HEK293 (cell line): ENCODE measurements around the gene AGPAT1.

Experiments used
- CTCF ChIA-PET: fragments of 350-600 bp; formaldehyde crosslinking; extraction: SDS; loops from one replicate; lab custom pipeline; 2021; ENCODE audit warnings: antibody characterized with exemption; lab: Yijun Ruan, JAX
- POLR2A ChIA-PET: fragments of 300-600 bp; formaldehyde crosslinking; extraction: SDS; loops from one replicate; lab custom pipeline; 2020; ENCODE audit warnings: antibody characterized with exemption, inconsistent platforms; lab: Yijun Ruan, JAX
- H3K27ac ChIP-seq: fragments of 200-500 bp; sonication (Bioruptor generic); 2 replicates; pipeline ENCODE4 v1.5.1; 2014; ENCODE audit warnings: low read depth, low read length, control low read depth, inconsistent platforms; ENCODE audit errors: extremely low read depth
- H3K36me3 ChIP-seq, 2 experiments: fragments of 200-500 bp in 1 of 2; sonication (Bioruptor generic) in 1 of 2; 1 replicate in 1 of 2; 2 replicates in 1 of 2; pipeline ENCODE4 v1.5.1; 2014 to 2017; ENCODE audit warnings: inconsistent platforms in 2 of 2, low read length in 2 of 2; ENCODE audit not compliant: control insufficient read depth in 2 of 2, insufficient read depth in 1 of 2
- H3K4me1 ChIP-seq: fragments of 200-500 bp; sonication (Bioruptor generic); 2 replicates; pipeline ENCODE4 v1.5.1; 2014; ENCODE audit warnings: mild to moderate bottlenecking, low read length, inconsistent platforms; ENCODE audit not compliant: control insufficient read depth, insufficient read depth
- H3K4me3 ChIP-seq: 2 replicates; pipeline ENCODE4 v1.5.1; 2011; ENCODE audit warnings: low read depth, mild to moderate bottlenecking, control low read depth, low read length, moderate library complexity
- H3K9me3 ChIP-seq: fragments of 200-500 bp; sonication (Bioruptor generic); 2 replicates; pipeline ENCODE4 v1.5.1; 2014; ENCODE audit warnings: low read depth, low read length, inconsistent platforms; ENCODE audit not compliant: control insufficient read depth, insufficient read depth
- ATF2 ChIP-seq: fragments of 450-650 bp; formaldehyde crosslinking; IDR thresholded peaks from 2 replicates; pipeline ENCODE4 v1.5.1; 2016; ENCODE audit warnings: missing biosample characterization, missing genetic modification characterization, low read depth
- BCL11A ChIP-seq: fragments of 450-650 bp; formaldehyde crosslinking; IDR thresholded peaks from 2 replicates; pipeline ENCODE4 v1.5.1; 2016; ENCODE audit warnings: low read depth, missing biosample characterization, missing genetic modification characterization
- BCL11B ChIP-seq: fragments of 450-650 bp; formaldehyde crosslinking; IDR thresholded peaks from 2 replicates; pipeline ENCODE4 v1.5.1; 2016; ENCODE audit warnings: low read depth, missing biosample characterization, missing genetic modification characterization
- IKZF3 ChIP-seq: fragments of 450-650 bp; IDR thresholded peaks from 2 replicates; pipeline ENCODE4 v1.5.0; 2018; ENCODE audit warnings: missing biosample characterization, mild to moderate bottlenecking, missing genetic modification characterization, moderate library complexity
- OVOL3 ChIP-seq: fragments of 450-650 bp; formaldehyde crosslinking; IDR thresholded peaks from 2 replicates; pipeline ENCODE4 v1.5.1; 2016; ENCODE audit warnings: missing biosample characterization, missing genetic modification characterization
- PATZ1 ChIP-seq: fragments of 450-650 bp; formaldehyde crosslinking; IDR thresholded peaks from 2 replicates; pipeline ENCODE4 v1.5.1; 2016; ENCODE audit warnings: missing biosample characterization, missing genetic modification characterization
- PRDM1 ChIP-seq: fragments of 450-650 bp; formaldehyde crosslinking; IDR thresholded peaks from 2 replicates; pipeline ENCODE4; 2016; ENCODE audit warnings: missing biosample characterization, missing genetic modification characterization
- SCRT2 ChIP-seq: fragments of 450-650 bp; formaldehyde crosslinking; IDR thresholded peaks from 2 replicates; pipeline ENCODE4 v1.5.1; 2016; ENCODE audit warnings: missing biosample characterization, missing genetic modification characterization
- SETDB1 ChIP-seq: IDR thresholded peaks from one replicate; pipeline ENCODE4 v1.6.1; 2017; ENCODE audit warnings: mild to moderate bottlenecking, low read length, moderate library complexity, mixed read lengths; ENCODE audit not compliant: insufficient read length
- ZBTB8A ChIP-seq: fragments of 450-650 bp; formaldehyde crosslinking; IDR thresholded peaks from 2 replicates; pipeline ENCODE4 v1.5.1; 2016; ENCODE audit warnings: missing biosample characterization, missing genetic modification characterization
- ZIC2 ChIP-seq: fragments of 450-650 bp; formaldehyde crosslinking; IDR thresholded peaks from 2 replicates; pipeline ENCODE4 v1.5.1; 2016; ENCODE audit warnings: missing biosample characterization, missing genetic modification characterization
- ZNF10 ChIP-seq: fragments of 450-650 bp; formaldehyde crosslinking; IDR thresholded peaks from 2 replicates; pipeline ENCODE4 v1.5.1; 2017; ENCODE audit warnings: missing biosample characterization, missing genetic modification characterization
- ZNF114 ChIP-seq: fragments of 450-650 bp; formaldehyde crosslinking; IDR thresholded peaks from 2 replicates; pipeline ENCODE4 v1.5.0; 2017; ENCODE audit warnings: missing biosample characterization, missing genetic modification characterization
- ZNF140 ChIP-seq: fragments of 450-650 bp; formaldehyde crosslinking; IDR thresholded peaks from 2 replicates; pipeline ENCODE4 v1.5.1; 2016; ENCODE audit warnings: missing biosample characterization, missing genetic modification characterization
- ZNF26 ChIP-seq: fragments of 450-650 bp; formaldehyde crosslinking; IDR thresholded peaks from 2 replicates; pipeline ENCODE4 v1.5.1; 2016; ENCODE audit warnings: missing biosample characterization, missing genetic modification characterization
- ZNF366 ChIP-seq: fragments of 450-650 bp; formaldehyde crosslinking; conservative IDR thresholded peaks from 2 replicates; pipeline ENCODE4 v1.5.1; 2016; ENCODE audit warnings: missing biosample characterization, missing genetic modification characterization
- ZNF510 ChIP-seq: fragments of 450-650 bp; formaldehyde crosslinking; IDR thresholded peaks from 2 replicates; pipeline ENCODE4 v1.5.1; 2018; ENCODE audit warnings: mild to moderate bottlenecking, missing genetic modification characterization, missing biosample characterization; ENCODE audit not compliant: insufficient replicate concordance
- ZNF544 ChIP-seq: fragments of 450-650 bp; formaldehyde crosslinking; IDR thresholded peaks from 2 replicates; pipeline ENCODE4 v1.5.0; 2017; ENCODE audit warnings: missing biosample characterization, missing genetic modification characterization
- ZNF571 ChIP-seq: fragments of 450-650 bp; formaldehyde crosslinking; IDR thresholded peaks from 2 replicates; pipeline ENCODE4 v1.5.0; 2017; ENCODE audit warnings: missing biosample characterization, missing genetic modification characterization
- ZNF600 ChIP-seq: fragments of 450-650 bp; formaldehyde crosslinking; IDR thresholded peaks from 2 replicates; pipeline ENCODE4 v1.5.1; 2016; ENCODE audit warnings: missing biosample characterization, missing genetic modification characterization
- ZNF639 ChIP-seq: fragments of 450-650 bp; formaldehyde crosslinking; IDR thresholded peaks from 2 replicates; pipeline ENCODE4 v1.5.1; 2016; ENCODE audit warnings: missing biosample characterization, missing genetic modification characterization
- ZNF777 ChIP-seq: fragments of 450-650 bp; formaldehyde crosslinking; IDR thresholded peaks from 2 replicates; pipeline ENCODE4 v1.5.1; 2017; ENCODE audit warnings: missing biosample characterization, missing genetic modification characterization, borderline replicate concordance
- ZSCAN23 ChIP-seq: fragments of 450-650 bp; formaldehyde crosslinking; IDR thresholded peaks from 2 replicates; pipeline ENCODE4 v1.5.1; 2016; ENCODE audit warnings: missing biosample characterization, missing genetic modification characterization

AGPAT1 gene

GRCh38 chr6:32175322-32175710 lies 568 bp downstream of the AGPAT1 start:
- H3K4me1 ChIP-seq: peaks cover 14% of the 10 kb centered on the region
- ChIA-PET POLR2A (interaction anchor here (1.1 kb wide), 1 partner anchor 15 kb away, joined by 5 read pairs; the partner anchor contains the start of gene PBX2), CTCF (no interaction called here)
- peak overlapping the region; percentile 82; the same call in 1 of the 2 replicates for H3K27ac ChIP-seq
- no peaks in the 10 kb centered on the region for H3K9me3 ChIP-seq
- TF ChIP-seq ZBTB8A (tag by site-specific recombination): no peak
- peak; percentile 70; the same call in 1 of the 2 replicates for TF ChIP-seq IKZF3 (tag by site-specific recombination)
- TF ChIP-seq ZNF600 (tag by site-specific recombination): 0 out of 2 replicates have a peak, but pooled peaks have one; percentile 11
- TF ChIP-seq ZNF544 (tag by site-specific recombination): no peak
- peak; percentile 76 for TF ChIP-seq PRDM1 (tag by site-specific recombination)
- 0 out of 2 replicates have a peak, but pooled peaks have one; percentile 7 for TF ChIP-seq ZNF366 (tag by site-specific recombination)
- peak overlapping the region; percentile 76 for H3K4me3 ChIP-seq
- H3K36me3 ChIP-seq: peaks cover 9 to 30% of the 10 kb centered on the region in 2 experiments; a peak in 2 of 3 replicates

- H3K4me3 ChIP-seq: no peak overlapping the region; the same call in 1 of the 2 replicates
- peaks cover 15 to 30% of the 10 kb centered on the region in 2 experiments; a peak in 2 of 3 replicates for H3K36me3 ChIP-seq
- no peak overlapping the region for H3K27ac ChIP-seq
- H3K9me3 ChIP-seq: no peaks in the 10 kb centered on the region
- ChIA-PET CTCF (no interaction called here), POLR2A (interaction anchor here (0.6 kb wide), 1 partner anchor 52 kb away, joined by 3 read pairs; no protein-coding TSS in a partner anchor)
- H3K4me1 ChIP-seq: peaks cover 14% of the 10 kb centered on the region
- TF ChIP-seq ATF2 (tag by site-specific recombination): no peak
- no peak for TF ChIP-seq PATZ1 (tag by site-specific recombination)
- no peak for TF ChIP-seq OVOL3 (tag by site-specific recombination)
- TF ChIP-seq ZNF777: no peak
- TF ChIP-seq BCL11A (tag by site-specific recombination): no peak
- TF ChIP-seq ZNF26 (tag by site-specific recombination): no peak
- no peak for TF ChIP-seq ZSCAN23 (tag by site-specific recombination)
- no peak for TF ChIP-seq SETDB1
- no peak for TF ChIP-seq ZNF10 (tag by site-specific recombination)
- TF ChIP-seq ZNF571: no peak
- TF ChIP-seq ZIC2 (tag by site-specific recombination): no peak
- TF ChIP-seq ZNF510 (tag by site-specific recombination): no peak
- no peak for TF ChIP-seq SCRT2 (tag by site-specific recombination)
- TF ChIP-seq BCL11B (tag by site-specific recombination): no peak
- TF ChIP-seq ZNF639 (tag by site-specific recombination): no peak
- TF ChIP-seq ZNF140 (tag by site-specific recombination): no peak
- TF ChIP-seq ZNF114: no peak
Observed at GRCh38 chr6:32174416-32174815, 1.5 kb downstream of the AGPAT1 start.
